ENCODE measurements around the gene ZCWPW1. TPM values are rescaled to one million over a fixed set of nuclear protein-coding genes. Genes with fewer than 3 reads are reported as not detected.

ZCWPW1 gene
- total RNA-seq, 3 donors from 2014 or later (not counting 1 experiment from before 2014, with no cell fraction given) = 5.6 to 7.8 (median 7.2) TPM

DNA sequence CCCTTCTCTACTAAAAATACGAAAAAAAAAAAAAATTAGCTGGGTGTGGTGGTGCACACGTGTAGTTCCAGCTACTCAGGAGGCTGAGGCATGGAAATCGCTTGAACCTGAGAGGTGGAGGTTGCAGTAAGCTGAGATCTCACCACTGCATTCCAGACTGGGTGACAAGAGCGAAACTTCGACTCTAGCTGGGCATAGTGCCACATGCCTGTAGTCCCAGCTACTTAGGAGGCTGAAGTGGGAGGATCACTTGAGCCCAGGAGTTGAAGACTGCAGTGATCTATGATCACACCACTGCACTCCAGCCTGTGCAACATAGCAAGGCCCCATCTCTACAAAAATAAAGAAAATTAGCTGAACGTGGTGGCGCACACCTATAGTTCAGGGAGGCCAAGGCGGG, 36.8 kb upstream of the ZCWPW1 start:
- peaks cover 8% of the 10 kb centered on the region for H3K4me1 ChIP-seq (ENCODE audit: control insufficient read depth, insufficient read depth, low read length)
- intact Hi-C loops (cut with micrococcal nuclease) = no loop called here
- no peak for ATAC-seq
- Mint-ChIP-seq H3K27ac (no peak overlapping the region), H3K4me1 (peaks cover 0 to 13% of the 10 kb centered on the region in 2 donors), H3K9me3 (no peaks in the 10 kb centered on the region), H3K36me3 (no peaks in the 10 kb centered on the region), H3K4me3 (no peak overlapping the region), H3K27me3 (ENCODE audit: low read depth in 2 of 2) (no peaks in the 10 kb centered on the region)
- H3K4me3 ChIP-seq (ENCODE audit: low read length) = no peak overlapping the region
- no peak for DNase-seq
- H3K27me3 ChIP-seq (ENCODE audit: control insufficient read depth, insufficient read depth, low read length) = no peaks in the 10 kb centered on the region
- peaks cover 45% of the 10 kb centered on the region for H3K36me3 ChIP-seq (ENCODE audit: control insufficient read depth, insufficient read depth, low read length)
- H3K9me3 ChIP-seq (ENCODE audit: control insufficient read depth, insufficient read depth, low read length) = no peaks in the 10 kb centered on the region
- TF ChIP-seq, protein P1, sequence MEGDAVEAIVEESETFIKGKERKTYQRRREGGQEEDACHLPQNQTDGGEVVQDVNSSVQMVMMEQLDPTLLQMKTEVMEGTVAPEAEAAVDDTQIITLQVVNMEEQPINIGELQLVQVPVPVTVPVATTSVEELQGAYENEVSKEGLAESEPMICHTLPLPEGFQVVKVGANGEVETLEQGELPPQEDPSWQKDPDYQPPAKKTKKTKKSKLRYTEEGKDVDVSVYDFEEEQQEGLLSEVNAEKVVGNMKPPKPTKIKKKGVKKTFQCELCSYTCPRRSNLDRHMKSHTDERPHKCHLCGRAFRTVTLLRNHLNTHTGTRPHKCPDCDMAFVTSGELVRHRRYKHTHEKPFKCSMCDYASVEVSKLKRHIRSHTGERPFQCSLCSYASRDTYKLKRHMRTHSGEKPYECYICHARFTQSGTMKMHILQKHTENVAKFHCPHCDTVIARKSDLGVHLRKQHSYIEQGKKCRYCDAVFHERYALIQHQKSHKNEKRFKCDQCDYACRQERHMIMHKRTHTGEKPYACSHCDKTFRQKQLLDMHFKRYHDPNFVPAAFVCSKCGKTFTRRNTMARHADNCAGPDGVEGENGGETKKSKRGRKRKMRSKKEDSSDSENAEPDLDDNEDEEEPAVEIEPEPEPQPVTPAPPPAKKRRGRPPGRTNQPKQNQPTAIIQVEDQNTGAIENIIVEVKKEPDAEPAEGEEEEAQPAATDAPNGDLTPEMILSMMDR (IDR thresholded peaks at IDR 0.05) = no peak
- 91% methylated on average over 8 of the region's 8 CpGs for WGBS (ENCODE audit: insufficient coverage)
- no peak overlapping the region for H3K27ac ChIP-seq (ENCODE audit: low read length)

GRCh38 chr7:100464791-100465190, 36.3 kb upstream of the ZCWPW1 start:
- DNase-seq (no peak), ATAC-seq (no peak)
- Histone ChIP-seq H3K4me3 (ENCODE audit: low read length) (no peak overlapping the region), H3K4me1 (ENCODE audit: control insufficient read depth, insufficient read depth, low read length) (peaks cover 8% of the 10 kb centered on the region), H3K9me3 (ENCODE audit: control insufficient read depth, insufficient read depth, low read length) (no peaks in the 10 kb centered on the region), H3K36me3 (ENCODE audit: control insufficient read depth, insufficient read depth, low read length) (peaks cover 45% of the 10 kb centered on the region), H3K27ac (ENCODE audit: low read length) (no peak overlapping the region), H3K27me3 (ENCODE audit: control insufficient read depth, insufficient read depth, low read length) (no peaks in the 10 kb centered on the region)
- 93% methylated on average over 2 of the region's 2 CpGs for WGBS (ENCODE audit: insufficient coverage)
- TF ChIP-seq, protein P1 (IDR thresholded peaks at IDR 0.05) = no peak
- Mint-ChIP-seq H3K4me3 (no peak overlapping the region), H3K27me3 (ENCODE audit: low read depth in 2 of 2) (no peaks in the 10 kb centered on the region), H3K9me3 (no peaks in the 10 kb centered on the region), H3K27ac (no peak overlapping the region), H3K36me3 (no peaks in the 10 kb centered on the region), H3K4me1 (peaks cover 0 to 13% of the 10 kb centered on the region in 2 donors)
- intact Hi-C loops (cut with micrococcal nuclease) = no loop called here

DNA sequence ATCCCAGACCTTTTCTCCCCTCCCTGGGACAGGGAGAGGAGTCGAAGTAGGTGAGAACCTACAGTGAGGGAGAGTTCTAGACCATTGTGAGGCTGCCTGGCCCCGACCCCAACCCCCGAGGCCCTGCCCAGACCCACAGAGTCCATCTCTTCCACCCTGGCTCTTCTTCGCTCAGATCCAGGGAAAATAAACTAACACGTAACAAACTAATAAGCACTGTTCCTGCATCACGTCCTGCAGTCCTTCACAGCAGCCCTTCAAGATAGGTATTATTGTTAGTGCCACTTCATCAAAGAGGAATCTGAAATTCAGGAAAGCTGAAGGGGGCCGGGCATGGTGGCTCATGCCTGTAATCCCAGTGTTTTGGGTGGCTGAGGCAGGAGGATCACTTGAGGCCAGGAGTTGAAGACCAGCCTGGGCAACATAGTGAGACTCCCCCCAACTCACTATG, 35.7 kb upstream of the ZCWPW1 start, which contains the start of gene SPACDR:
Gene SPACDR, minus strand, starts transcription at position 51 of the 451 bp plus-strand sequence. CDS start 235 bp downstream, outside the sequence.
- Histone ChIP-seq H3K27me3 (ENCODE audit: control insufficient read depth, insufficient read depth, low read length) (no peaks in the 10 kb centered on the region), H3K36me3 (ENCODE audit: control insufficient read depth, insufficient read depth, low read length) (peaks cover 46% of the 10 kb centered on the region), H3K9me3 (ENCODE audit: control insufficient read depth, insufficient read depth, low read length) (no peaks in the 10 kb centered on the region), H3K27ac (ENCODE audit: low read length) (no peak within 1 kb of the TSS), H3K4me3 (ENCODE audit: low read length) (no peak within 1 kb of the TSS), H3K4me1 (ENCODE audit: control insufficient read depth, insufficient read depth, low read length) (peaks cover 3% of the 10 kb centered on the region)
- TF ChIP-seq, protein P1 (IDR thresholded peaks at IDR 0.05) = no peak
- Mint-ChIP-seq H3K4me3 (no peak within 1 kb of the TSS), H3K9me3 (no peaks in the 10 kb centered on the region), H3K36me3 (no peaks in the 10 kb centered on the region), H3K4me1 (peaks cover 0 to 13% of the 10 kb centered on the region in 2 donors), H3K27ac (no peak within 1 kb of the TSS), H3K27me3 (ENCODE audit: low read depth in 2 of 2) (no peaks in the 10 kb centered on the region)
- ATAC-seq (no peak), DNase-seq (no peak)
- intact Hi-C loops (cut with micrococcal nuclease) = no loop called here
- WGBS (ENCODE audit: insufficient coverage) = 97% methylated on average over 6 of the region's 7 CpGs

DNA sequence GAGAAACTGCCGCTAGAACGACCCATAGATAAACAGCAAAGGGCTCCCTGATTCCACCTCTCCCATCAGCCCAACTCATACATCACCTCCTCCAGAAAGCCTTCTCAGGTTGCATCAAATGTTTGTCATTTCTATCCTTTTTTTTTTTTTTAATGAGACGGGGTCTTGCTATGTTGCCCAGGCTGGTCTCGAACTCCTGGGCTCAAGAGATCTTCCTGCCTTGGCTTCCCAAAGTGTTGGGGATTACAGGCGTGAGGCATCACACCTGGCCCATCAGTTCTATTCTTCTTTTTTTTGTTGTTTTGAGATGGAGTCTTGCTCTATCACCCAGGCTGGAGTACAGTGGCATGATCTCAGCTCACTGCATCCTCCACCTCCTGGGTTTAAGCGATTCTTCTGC, 28.5 kb upstream of the ZCWPW1 start:
- H3K36me3 Mint-ChIP-seq = no peaks in the 10 kb centered on the region
- no peaks in the 10 kb centered on the region for H3K4me1 Mint-ChIP-seq
- Histone ChIP-seq H3K27me3 (ENCODE audit: control insufficient read depth, insufficient read depth, low read length) (no peaks in the 10 kb centered on the region), H3K36me3 (ENCODE audit: control insufficient read depth, insufficient read depth, low read length) (peaks cover 6% of the 10 kb centered on the region), H3K4me3 (ENCODE audit: low read length) (no peak overlapping the region), H3K9me3 (ENCODE audit: control insufficient read depth, insufficient read depth, low read length) (no peaks in the 10 kb centered on the region), H3K4me1 (ENCODE audit: control insufficient read depth, insufficient read depth, low read length) (no peaks in the 10 kb centered on the region), H3K27ac (ENCODE audit: low read length) (no peak overlapping the region)
- ATAC-seq = no peak
- DNase-seq = no peak
- H3K9me3 Mint-ChIP-seq = no peaks in the 10 kb centered on the region
- 96% methylated on average over 6 of the region's 6 CpGs for WGBS (ENCODE audit: insufficient coverage)
- intact Hi-C loops (cut with micrococcal nuclease) = no loop called here
- TF ChIP-seq, protein P1 (IDR thresholded peaks at IDR 0.05) = no peak
- H3K27me3 Mint-ChIP-seq (ENCODE audit: low read depth in 2 of 2) = no peaks in the 10 kb centered on the region
- H3K4me3 Mint-ChIP-seq = no peak overlapping the region
- no peak overlapping the region for H3K27ac Mint-ChIP-seq

Measured in natural killer cell (primary cell).